AG10803 (cell line): Measurements from ENCODE around the gene SLC44A2.
"Not testable (repeated sequence)": the region's sequence is repeated elsewhere in the genome, so short reads cannot be mapped to it uniquely, and the experiment has no call there.

Experiments used
- DNase-seq: peaks from one replicate; pipeline ENCODE4 v3.0.0; 2010; ENCODE audit warnings: low read depth
- H3K4me3 ChIP-seq: 2 replicates; pipeline ENCODE4 v1.5.1; 2011; ENCODE audit warnings: mild to moderate bottlenecking, low read length, control low read depth
- CTCF ChIP-seq: conservative IDR thresholded peaks from 2 replicates; pipeline ENCODE4 v1.5.1; 2011; ENCODE audit warnings: mild to moderate bottlenecking, low read length, control low read depth, inconsistent platforms

Gene SLC44A2

DNA sequence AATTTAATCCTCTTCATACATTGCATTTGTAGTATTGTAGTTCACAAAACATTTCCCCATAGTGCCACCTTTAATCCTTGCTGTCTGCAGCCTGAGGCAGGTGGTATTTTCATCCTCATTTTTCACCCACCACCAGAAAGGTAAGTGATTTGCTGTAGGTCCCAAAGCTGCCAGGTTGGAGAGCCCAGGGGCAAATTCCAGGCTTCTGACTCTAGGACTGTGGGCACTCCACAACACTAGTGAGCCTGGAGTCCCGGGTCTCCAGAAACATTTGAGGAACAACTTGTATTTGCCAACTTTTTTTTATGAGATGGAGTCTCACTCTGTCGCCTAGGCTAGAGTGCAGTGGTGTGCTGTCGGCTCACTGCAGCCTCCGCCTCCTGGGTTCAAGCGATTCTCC, 35.0 kb downstream of the SLC44A2 start:
- DNase-seq = no peak
- no peak overlapping the region for H3K4me3 ChIP-seq
- no peak for TF ChIP-seq CTCF

- TF ChIP-seq CTCF = no peak
- DNase-seq = no peak
- no peak overlapping the region for H3K4me3 ChIP-seq
Measured at GRCh38 chr19:10661946-10662345, 36.6 kb downstream of the SLC44A2 start.

DNA sequence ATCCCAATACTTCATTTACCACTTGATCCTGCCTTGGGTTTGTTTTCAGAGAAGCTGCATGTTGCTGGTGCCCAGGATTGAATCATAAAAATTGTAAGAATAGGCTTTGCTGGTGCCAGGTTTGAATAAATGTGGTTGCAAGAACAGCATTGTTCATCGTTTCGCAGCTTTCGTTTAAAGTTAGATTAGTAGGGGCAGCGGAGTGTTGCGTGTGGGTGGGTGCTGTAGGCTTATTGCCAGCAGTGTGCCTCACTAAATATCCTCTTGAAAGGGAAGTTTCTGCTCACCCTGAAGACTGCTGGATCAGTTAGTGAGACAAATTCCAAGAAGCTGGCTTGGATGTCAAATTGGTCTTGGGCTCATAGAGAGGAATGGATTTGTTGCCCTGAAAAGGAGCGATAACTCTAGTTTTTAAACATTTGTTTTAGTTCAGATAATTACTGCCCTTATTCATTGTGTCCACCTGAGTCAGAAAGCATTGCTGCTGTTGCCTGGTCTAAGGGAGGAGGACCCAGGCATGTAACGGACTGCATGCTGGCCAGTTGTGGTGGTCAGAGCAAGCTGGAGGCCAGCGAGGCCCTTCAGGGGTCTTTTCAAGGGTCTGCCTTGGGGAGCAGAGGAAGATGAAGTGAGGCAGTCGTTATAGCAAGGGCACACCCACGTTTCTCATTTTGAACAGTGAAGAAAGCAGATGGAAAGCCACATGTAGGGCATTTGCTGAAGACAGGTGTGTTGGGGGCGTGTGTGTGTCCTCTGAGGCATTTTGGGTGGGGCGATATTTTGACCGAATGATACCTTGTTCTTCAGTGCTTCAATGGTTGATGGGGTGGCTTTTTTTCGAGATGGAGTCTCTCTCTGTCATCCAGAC, 37.3 kb downstream of the SLC44A2 start:
- no peak for TF ChIP-seq CTCF
- DNase-seq = peak; percentile 21
- no peak overlapping the region for H3K4me3 ChIP-seq

GRCh38 chr19:10663252-10663563, 37.9 kb downstream of the SLC44A2 start:
- H3K4me3 ChIP-seq, DNase-seq: not testable (repeated sequence)

- DNase-seq = no peak
- no peak for TF ChIP-seq CTCF
- no peak overlapping the region for H3K4me3 ChIP-seq
Measured at GRCh38 chr19:10667867-10668266, 42.5 kb downstream of the SLC44A2 start.

GRCh38 chr19:10669246-10669645, 43.9 kb downstream of the SLC44A2 start:
- no peak for TF ChIP-seq CTCF
- DNase-seq = no peak
- no peak overlapping the region for H3K4me3 ChIP-seq

- DNase-seq = peak; percentile 83
Measured at GRCh38 chr19:10670182-10670581, 44.8 kb downstream of the SLC44A2 start.

More at GRCh38 chr19:10670182-10670581, 44.8 kb downstream of the SLC44A2 start:
- H3K4me3 ChIP-seq = no peak overlapping the region
- no peak for TF ChIP-seq CTCF
